ENCODE results near the gene SEPHS1.

SEPHS1 gene

GRCh38 chr10:13291061-13291460, 57.0 kb downstream of the SEPHS1 start:
- TF ChIP-seq POLR2AphosphoS5 (IDR thresholded peaks at IDR 0.05; ENCODE audit: low read depth, low read length) (no peak), TAF1 (IDR thresholded peaks at IDR 0.05; ENCODE audit: borderline replicate concordance, insufficient read depth, low read length) (no peak), FOXP2 (optimal IDR thresholded peaks at IDR 0.05; ENCODE audit: borderline replicate concordance, extremely low read depth, extremely low read length, insufficient read depth) (no peak), REST (IDR thresholded peaks at IDR 0.05; ENCODE audit: insufficient read depth in 1 of 2, low read depth in 2 of 2, low read length in 2 of 2) (no peak), SIN3A (IDR thresholded peaks at IDR 0.05; ENCODE audit: borderline replicate concordance, insufficient read depth, low read length) (no peak)

GRCh38 chr10:13284050-13284449, 64.0 kb downstream of the SEPHS1 start:
- no peak for TF ChIP-seq FOXP2 (optimal IDR thresholded peaks at IDR 0.05; ENCODE audit: borderline replicate concordance, extremely low read depth, extremely low read length, insufficient read depth)

GRCh38 chr10:13276749-13277365, 71.2 kb downstream of the SEPHS1 start:
- TF ChIP-seq POLR2AphosphoS5 (IDR thresholded peaks at IDR 0.05; ENCODE audit: low read depth, low read length) (no peak), TAF1 (IDR thresholded peaks at IDR 0.05; ENCODE audit: borderline replicate concordance, insufficient read depth, low read length) (no peak), FOXP2 (optimal IDR thresholded peaks at IDR 0.05; ENCODE audit: borderline replicate concordance, extremely low read depth, extremely low read length, insufficient read depth) (no peak), SIN3A (IDR thresholded peaks at IDR 0.05; ENCODE audit: borderline replicate concordance, insufficient read depth, low read length) (no peak), REST (IDR thresholded peaks at IDR 0.05; ENCODE audit: insufficient read depth in 1 of 2, low read depth in 2 of 2, low read length in 2 of 2) (no peak)

- no peak for TF ChIP-seq SIN3A (IDR thresholded peaks at IDR 0.05; ENCODE audit: borderline replicate concordance, insufficient read depth, low read length)
- no peak for TF ChIP-seq REST (IDR thresholded peaks at IDR 0.05; ENCODE audit: insufficient read depth in 1 of 2, low read depth in 2 of 2, low read length in 2 of 2)
- no peak for TF ChIP-seq TAF1 (IDR thresholded peaks at IDR 0.05; ENCODE audit: borderline replicate concordance, insufficient read depth, low read length)
- no peak for TF ChIP-seq FOXP2 (optimal IDR thresholded peaks at IDR 0.05; ENCODE audit: borderline replicate concordance, extremely low read depth, extremely low read length, insufficient read depth)
- TF ChIP-seq POLR2AphosphoS5 (IDR thresholded peaks at IDR 0.05; ENCODE audit: low read depth, low read length) = no peak
Observed at GRCh38 chr10:13272164-13272571, 75.9 kb downstream of the SEPHS1 start.

GRCh38 chr10:13271552-13272163, 76.4 kb downstream of the SEPHS1 start:
- no peak for TF ChIP-seq FOXP2 (optimal IDR thresholded peaks at IDR 0.05; ENCODE audit: borderline replicate concordance, extremely low read depth, extremely low read length, insufficient read depth)
- no peak for TF ChIP-seq SIN3A (IDR thresholded peaks at IDR 0.05; ENCODE audit: borderline replicate concordance, insufficient read depth, low read length)
- no peak for TF ChIP-seq REST (IDR thresholded peaks at IDR 0.05; ENCODE audit: insufficient read depth in 1 of 2, low read depth in 2 of 2, low read length in 2 of 2)
- no peak for TF ChIP-seq POLR2AphosphoS5 (IDR thresholded peaks at IDR 0.05; ENCODE audit: low read depth, low read length)
- TF ChIP-seq TAF1 (IDR thresholded peaks at IDR 0.05; ENCODE audit: borderline replicate concordance, insufficient read depth, low read length) = no peak
